ENCODE results near the gene SLC39A13. TPM values are rescaled to one million over a fixed set of nuclear protein-coding genes. Genes with fewer than 3 reads are reported as not detected.

The SLC39A13 gene
- total RNA-seq, 1 donor from 2014 or later, result 76.6 TPM

DNA sequence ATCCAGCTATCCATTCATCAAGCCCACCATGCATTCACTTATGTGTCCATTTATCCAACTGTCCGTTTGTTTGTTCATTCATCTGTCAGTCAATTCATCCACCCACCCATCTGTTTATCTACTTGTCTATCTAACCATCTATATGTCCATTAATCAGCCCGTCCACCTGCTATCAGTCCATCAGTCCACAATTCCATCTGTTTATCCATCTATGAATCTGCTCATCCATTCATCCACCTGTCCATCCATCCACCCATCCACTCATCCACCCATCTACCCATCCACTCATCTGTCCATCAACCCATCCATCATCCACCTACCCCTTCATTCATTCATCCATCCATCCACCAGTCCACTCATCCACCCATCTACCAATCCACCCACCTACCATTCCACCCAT, 29.1 kb upstream of the SLC39A13 start:
- H4K20me1 ChIP-seq (ENCODE audit: insufficient read depth, low read length), result no peaks in the 10 kb centered on the region
- no peak overlapping the region for H3K4me3 Mint-ChIP-seq (ENCODE audit: unreplicated experiment)
- no peaks in the 10 kb centered on the region for H3K9me3 ChIP-seq (ENCODE audit: insufficient read depth, low read depth, low read length)
- FAIRE-seq (no peak), DNase-seq (ENCODE audit: low read depth) (no peak)
- no peaks in the 10 kb centered on the region for H3K27me3 ChIP-seq (ENCODE audit: insufficient read depth, low read length)
- peaks cover 7% of the 10 kb centered on the region for H3K4me1 Mint-ChIP-seq (ENCODE audit: low read depth, unreplicated experiment)
- H3K36me3 Mint-ChIP-seq (ENCODE audit: low read depth, unreplicated experiment), result no peaks in the 10 kb centered on the region
- H2AFZ ChIP-seq (ENCODE audit: low read depth, low read length), result no peak overlapping the region
- no peaks in the 10 kb centered on the region for H3K36me3 ChIP-seq (ENCODE audit: insufficient read depth, low read length)
- H3K4me1 ChIP-seq (ENCODE audit: insufficient read depth, low read length), result peaks cover 4% of the 10 kb centered on the region
- H3K79me2 ChIP-seq (ENCODE audit: insufficient read depth, low read length), result no peaks in the 10 kb centered on the region
- H3K4me3 ChIP-seq (ENCODE audit: insufficient read depth, low read depth, low read length), result no peak overlapping the region
- H3K9ac ChIP-seq (ENCODE audit: low read length), result no peak overlapping the region
- TF ChIP-seq EZH2 (IDR thresholded peaks at IDR 0.05; ENCODE audit: insufficient read depth, low read length), result no peak
- TF ChIP-seq, protein P1, sequence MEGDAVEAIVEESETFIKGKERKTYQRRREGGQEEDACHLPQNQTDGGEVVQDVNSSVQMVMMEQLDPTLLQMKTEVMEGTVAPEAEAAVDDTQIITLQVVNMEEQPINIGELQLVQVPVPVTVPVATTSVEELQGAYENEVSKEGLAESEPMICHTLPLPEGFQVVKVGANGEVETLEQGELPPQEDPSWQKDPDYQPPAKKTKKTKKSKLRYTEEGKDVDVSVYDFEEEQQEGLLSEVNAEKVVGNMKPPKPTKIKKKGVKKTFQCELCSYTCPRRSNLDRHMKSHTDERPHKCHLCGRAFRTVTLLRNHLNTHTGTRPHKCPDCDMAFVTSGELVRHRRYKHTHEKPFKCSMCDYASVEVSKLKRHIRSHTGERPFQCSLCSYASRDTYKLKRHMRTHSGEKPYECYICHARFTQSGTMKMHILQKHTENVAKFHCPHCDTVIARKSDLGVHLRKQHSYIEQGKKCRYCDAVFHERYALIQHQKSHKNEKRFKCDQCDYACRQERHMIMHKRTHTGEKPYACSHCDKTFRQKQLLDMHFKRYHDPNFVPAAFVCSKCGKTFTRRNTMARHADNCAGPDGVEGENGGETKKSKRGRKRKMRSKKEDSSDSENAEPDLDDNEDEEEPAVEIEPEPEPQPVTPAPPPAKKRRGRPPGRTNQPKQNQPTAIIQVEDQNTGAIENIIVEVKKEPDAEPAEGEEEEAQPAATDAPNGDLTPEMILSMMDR (IDR thresholded peaks at IDR 0.05; ENCODE audit: insufficient read depth, low read depth, low read length), result no peak
- no peak overlapping the region for H3K27ac ChIP-seq (ENCODE audit: low read depth, low read length)
- H3K9me3 Mint-ChIP-seq (ENCODE audit: unreplicated experiment), result no peaks in the 10 kb centered on the region
- H3K27me3 Mint-ChIP-seq (ENCODE audit: low read depth, unreplicated experiment), result peaks cover 9% of the 10 kb centered on the region
- H3K4me2 ChIP-seq (ENCODE audit: low read length), result no peak overlapping the region
- H3K27ac Mint-ChIP-seq (ENCODE audit: unreplicated experiment), result no peak overlapping the region

DNA sequence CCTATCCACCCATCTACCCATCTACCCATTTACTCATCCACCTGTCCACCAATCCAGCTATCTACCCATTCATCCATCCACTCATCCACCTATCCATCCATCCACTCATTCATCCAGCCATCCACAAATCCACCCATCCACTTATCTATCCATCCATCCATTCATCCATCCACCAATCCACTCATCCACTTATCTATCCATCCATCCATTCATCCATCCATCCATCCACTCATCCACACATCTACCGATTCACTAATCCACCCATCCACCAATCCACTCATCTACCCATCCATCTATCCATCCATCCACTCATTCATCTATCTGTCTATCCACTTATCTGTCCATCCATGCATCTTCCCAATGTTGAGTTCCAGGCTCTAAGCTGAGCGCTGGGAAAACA, 28.3 kb upstream of the SLC39A13 start:
- Histone ChIP-seq H2AFZ (ENCODE audit: low read depth, low read length) (no peak overlapping the region), H3K9me3 (ENCODE audit: insufficient read depth, low read depth, low read length) (no peaks in the 10 kb centered on the region), H3K9ac (ENCODE audit: low read length) (no peak overlapping the region), H3K4me1 (ENCODE audit: insufficient read depth, low read length) (no peaks in the 10 kb centered on the region), H4K20me1 (ENCODE audit: insufficient read depth, low read length) (no peaks in the 10 kb centered on the region), H3K4me2 (ENCODE audit: low read length) (no peak overlapping the region), H3K79me2 (ENCODE audit: insufficient read depth, low read length) (no peaks in the 10 kb centered on the region), H3K27ac (ENCODE audit: low read depth, low read length) (no peak overlapping the region), H3K4me3 (ENCODE audit: insufficient read depth, low read depth, low read length) (no peak overlapping the region), H3K27me3 (ENCODE audit: insufficient read depth, low read length) (no peaks in the 10 kb centered on the region), H3K36me3 (ENCODE audit: insufficient read depth, low read length) (no peaks in the 10 kb centered on the region)
- Mint-ChIP-seq H3K27ac (ENCODE audit: unreplicated experiment) (no peak overlapping the region), H3K9me3 (ENCODE audit: unreplicated experiment) (no peaks in the 10 kb centered on the region), H3K27me3 (ENCODE audit: low read depth, unreplicated experiment) (peaks cover 9% of the 10 kb centered on the region), H3K4me3 (ENCODE audit: unreplicated experiment) (no peak overlapping the region), H3K36me3 (ENCODE audit: low read depth, unreplicated experiment) (no peaks in the 10 kb centered on the region), H3K4me1 (ENCODE audit: low read depth, unreplicated experiment) (peaks cover 5% of the 10 kb centered on the region)
- TF ChIP-seq, protein P1 (IDR thresholded peaks at IDR 0.05; ENCODE audit: insufficient read depth, low read depth, low read length), result no peak
- TF ChIP-seq EZH2 (IDR thresholded peaks at IDR 0.05; ENCODE audit: insufficient read depth, low read length), result no peak
- DNase-seq (ENCODE audit: low read depth), result no peak
- no peak for FAIRE-seq

DNA sequence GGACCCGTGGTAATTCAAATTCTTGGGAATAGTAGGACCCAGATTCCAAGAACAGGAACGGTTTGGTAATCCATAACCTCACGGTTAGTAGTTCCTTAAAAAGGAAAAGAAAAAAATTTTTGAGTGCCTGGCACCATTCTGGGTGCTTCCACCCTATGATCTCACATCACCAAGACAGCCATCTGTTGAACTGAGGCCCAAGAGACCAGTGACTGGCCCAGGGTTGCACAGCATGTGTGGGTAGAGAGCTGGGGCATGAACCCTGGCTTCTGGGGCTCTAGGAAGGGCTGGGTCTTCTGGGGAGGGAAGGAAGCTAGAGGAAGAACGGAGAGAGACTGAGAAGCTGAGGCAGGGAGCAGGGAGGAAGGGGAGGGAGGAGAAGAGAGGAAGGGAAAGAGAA, 25.3 kb upstream of the SLC39A13 start:
- FAIRE-seq (no peak), DNase-seq (ENCODE audit: low read depth) (no peak)
- no peaks in the 10 kb centered on the region for H3K9me3 Mint-ChIP-seq (ENCODE audit: unreplicated experiment)
- no peaks in the 10 kb centered on the region for H3K36me3 ChIP-seq (ENCODE audit: insufficient read depth, low read length)
- no peaks in the 10 kb centered on the region for H3K9me3 ChIP-seq (ENCODE audit: insufficient read depth, low read depth, low read length)
- TF ChIP-seq, protein P1 (IDR thresholded peaks at IDR 0.05; ENCODE audit: insufficient read depth, low read depth, low read length), result no peak
- TF ChIP-seq EZH2 (IDR thresholded peaks at IDR 0.05; ENCODE audit: insufficient read depth, low read length), result no peak
- no peaks in the 10 kb centered on the region for H3K36me3 Mint-ChIP-seq (ENCODE audit: low read depth, unreplicated experiment)
- no peak overlapping the region for H3K27ac Mint-ChIP-seq (ENCODE audit: unreplicated experiment)
- H4K20me1 ChIP-seq (ENCODE audit: insufficient read depth, low read length), result no peaks in the 10 kb centered on the region
- H3K79me2 ChIP-seq (ENCODE audit: insufficient read depth, low read length), result no peaks in the 10 kb centered on the region
- no peaks in the 10 kb centered on the region for H3K27me3 ChIP-seq (ENCODE audit: insufficient read depth, low read length)
- no peak overlapping the region for H2AFZ ChIP-seq (ENCODE audit: low read depth, low read length)
- no peak overlapping the region for H3K9ac ChIP-seq (ENCODE audit: low read length)
- peaks cover 9% of the 10 kb centered on the region for H3K27me3 Mint-ChIP-seq (ENCODE audit: low read depth, unreplicated experiment)
- H3K27ac ChIP-seq (ENCODE audit: low read depth, low read length), result no peak overlapping the region
- H3K4me2 ChIP-seq (ENCODE audit: low read length), result no peak overlapping the region
- H3K4me1 ChIP-seq (ENCODE audit: insufficient read depth, low read length), result no peaks in the 10 kb centered on the region
- H3K4me1 Mint-ChIP-seq (ENCODE audit: low read depth, unreplicated experiment), result no peaks in the 10 kb centered on the region
- H3K4me3 Mint-ChIP-seq (ENCODE audit: unreplicated experiment), result no peak overlapping the region
- H3K4me3 ChIP-seq (ENCODE audit: insufficient read depth, low read depth, low read length), result no peak overlapping the region
